ENCODE results near the gene LMTK2.

DNA sequence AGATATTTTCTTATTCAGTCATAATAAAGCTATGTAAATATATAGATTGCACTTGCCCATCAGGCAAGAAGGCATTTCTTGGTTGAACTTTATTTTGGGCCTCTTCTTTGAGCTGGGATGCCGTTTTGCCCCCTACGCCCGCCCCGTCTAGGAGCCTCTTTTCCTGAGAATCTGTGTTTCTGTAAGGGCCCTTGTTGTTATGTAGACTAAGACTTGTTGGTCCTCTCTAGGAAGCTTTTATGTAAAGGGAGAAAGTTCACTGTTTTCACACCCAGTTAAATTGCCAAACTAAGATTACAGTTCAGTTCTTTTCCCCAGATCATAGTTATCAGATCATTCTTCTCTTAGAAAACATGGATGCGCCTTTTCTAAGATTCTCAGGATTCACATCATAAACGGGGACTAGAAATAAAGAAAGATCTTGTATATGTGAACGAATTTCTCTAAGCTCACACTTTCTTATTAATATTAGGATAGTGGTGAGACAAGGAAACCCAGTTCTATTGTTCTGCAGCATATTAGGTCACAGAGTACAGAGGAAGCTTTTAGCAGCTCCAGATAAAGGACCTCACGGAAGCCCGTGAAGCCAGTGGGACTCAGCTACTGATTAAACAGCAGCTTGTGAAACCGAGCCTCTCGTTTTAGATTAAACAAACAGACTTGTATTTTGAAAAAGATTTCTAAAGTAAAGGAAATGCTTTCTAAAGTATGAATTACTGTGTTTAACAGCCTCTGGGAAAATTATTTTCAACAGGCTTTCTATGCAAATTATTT, 3.8 kb downstream of the LMTK2 start:
- TF ChIP-seq, protein P1, sequence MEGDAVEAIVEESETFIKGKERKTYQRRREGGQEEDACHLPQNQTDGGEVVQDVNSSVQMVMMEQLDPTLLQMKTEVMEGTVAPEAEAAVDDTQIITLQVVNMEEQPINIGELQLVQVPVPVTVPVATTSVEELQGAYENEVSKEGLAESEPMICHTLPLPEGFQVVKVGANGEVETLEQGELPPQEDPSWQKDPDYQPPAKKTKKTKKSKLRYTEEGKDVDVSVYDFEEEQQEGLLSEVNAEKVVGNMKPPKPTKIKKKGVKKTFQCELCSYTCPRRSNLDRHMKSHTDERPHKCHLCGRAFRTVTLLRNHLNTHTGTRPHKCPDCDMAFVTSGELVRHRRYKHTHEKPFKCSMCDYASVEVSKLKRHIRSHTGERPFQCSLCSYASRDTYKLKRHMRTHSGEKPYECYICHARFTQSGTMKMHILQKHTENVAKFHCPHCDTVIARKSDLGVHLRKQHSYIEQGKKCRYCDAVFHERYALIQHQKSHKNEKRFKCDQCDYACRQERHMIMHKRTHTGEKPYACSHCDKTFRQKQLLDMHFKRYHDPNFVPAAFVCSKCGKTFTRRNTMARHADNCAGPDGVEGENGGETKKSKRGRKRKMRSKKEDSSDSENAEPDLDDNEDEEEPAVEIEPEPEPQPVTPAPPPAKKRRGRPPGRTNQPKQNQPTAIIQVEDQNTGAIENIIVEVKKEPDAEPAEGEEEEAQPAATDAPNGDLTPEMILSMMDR (IDR thresholded peaks at IDR 0.05; ENCODE audit: insufficient read depth, low read length, poor library complexity, severe bottlenecking) = no peak
- TF ChIP-seq EZH2phosphoT487 (conservative IDR thresholded peaks at IDR 0.05; ENCODE audit: low read length) = no peak

All from SU-DHL-6 (cell line).